Transverse colon (tissue), 4 donors: ENCODE measurements around the gene TNFRSF19. TPM values are rescaled to one million over a fixed set of nuclear protein-coding genes. Genes with fewer than 3 reads are reported as not detected.

ENCODE experiments used
- DNase-seq: peaks from one replicate; pipeline ENCODE4 v3.0.0-alpha.2; 2019
- H3K27ac ChIP-seq, 4 donors: fragments of 200-600 bp; sonication (generic); 2 replicates each; pipeline ENCODE4 v1.5.1; 2016 to 2018; ENCODE audit warnings: inconsistent platforms in 4 of 4
- H3K27me3 ChIP-seq: fragments of 200-600 bp; sonication (generic); 2 replicates; pipeline ENCODE4 v1.5.1; 2017; ENCODE audit warnings: inconsistent platforms
- H3K36me3 ChIP-seq, 4 donors: fragments of 200-600 bp; sonication (generic); 2 replicates each; pipeline ENCODE4 v1.5.1; 2017 to 2019; ENCODE audit warnings: inconsistent platforms in 4 of 4
- H3K4me1 ChIP-seq, 4 donors: fragments of 200-600 bp; sonication (generic); 2 replicates each; pipeline ENCODE4 v1.5.1; 2017 to 2020; ENCODE audit warnings: inconsistent platforms in 4 of 4
- H3K4me3 ChIP-seq, 4 donors: fragments of 200-600 bp; sonication (generic); 1 replicate in 1 of 4; 2 replicates in 3 of 4; pipeline versions ENCODE4 v1.5.1 to v1.6.1; 2017 to 2019; ENCODE audit warnings: inconsistent platforms in 4 of 4
- H3K9me3 ChIP-seq, 2 donors: fragments of 200-600 bp; sonication (generic); 2 replicates each; pipeline ENCODE4 v1.5.1; 2017 to 2019; ENCODE audit warnings: inconsistent platforms in 2 of 2
- CTCF ChIP-seq, 5 experiments: fragments of 200-600 bp in 3 of 5; fragments of 450-650 bp in 2 of 5; sonication (generic) in 3 of 5; IDR thresholded peaks; 1 replicate in 2 of 5; 2 replicates in 3 of 5; pipeline ENCODE4 v1.5.1; 2016 to 2017; ENCODE audit warnings: antibody characterized with exemption in 5 of 5, inconsistent platforms in 3 of 5, mild to moderate bottlenecking in 2 of 5, moderate library complexity in 1 of 5
- EP300 ChIP-seq: sonication (generic); formaldehyde crosslinking; IDR thresholded peaks from one replicate; pipeline ENCODE4 v1.6.1; 2017; ENCODE audit warnings: antibody characterized with exemption, low read depth
- POLR2A ChIP-seq: fragments of 450-650 bp; IDR thresholded peaks from one replicate; pipeline ENCODE4 v1.6.1; 2016; ENCODE audit warnings: antibody characterized with exemption, mild to moderate bottlenecking, moderate library complexity
- POLR2AphosphoS5 ChIP-seq, 3 donors: sonication (generic); formaldehyde crosslinking; IDR thresholded peaks; one replicate each; pipeline ENCODE4 v1.6.1; 2016; ENCODE audit warnings: antibody characterized with exemption in 3 of 3
- WGBS, 2 donors: methylation state at CpG; one replicate each; pipeline ENCODE4 v1.1.5; 2018; ENCODE audit warnings: low coverage in 1 of 2; 5-methylcytosine and 5-hydroxymethylcytosine counted together
- in situ Hi-C, 4 donors: fragments of 200-750 bp; cut with MboI; loops; one replicate each; pipeline versions ENCODE4 v1.15.0 to v1.15.1; 2017; ENCODE audit warnings: low sequenced_read_pairs in 3 of 4, low pct_ligation_motif_present in 1 of 4, low pct_unique_long_range_greater_than_20kb in 1 of 4
- intact Hi-C: fragments of 100-400 bp; cut with DNase I; formaldehyde crosslinking; loops from one replicate; pipeline ENCODE4 v1.15.1; 2023; ENCODE audit warnings: low total_unique reads
- total RNA-seq, 4 donors: library from RNA; depleted of rRNA; stranded (reverse); fragments of >200 nt; gene quantifications; one replicate each; pipeline ENCODE4 v1.1.0, GENCODE V29; 2016

Gene TNFRSF19
- total RNA-seq, 4 donors from 2014 or later = 0.80 to 1.3 (median 0.96) TPM; not detected in 1

- Histone ChIP-seq H3K36me3 (no peaks in the 10 kb centered on the region), H3K9me3 (no peaks in the 10 kb centered on the region), H3K4me3 (peak overlapping the region; percentile 39 to 82 (median 60)), H3K4me1 (peaks cover 0 to 12% (median 4%) of the 10 kb centered on the region in 4 donors), H3K27ac (peak overlapping the region; percentile 66 to 76 (median 74)), H3K27me3 (peaks cover 33% of the 10 kb centered on the region)
- peak; percentile 75 for DNase-seq
- TF ChIP-seq CTCF (IDR thresholded peaks at IDR 0.05) (peak; percentile 39 to 61 (median 49)), POLR2AphosphoS5 (IDR thresholded peaks at IDR 0.05) (no peak)
- in situ Hi-C loops (no loop called here), intact Hi-C loops (no loop called here)
- WGBS, 2 donors = 11 to 30% methylated on average over 6 to 24 of the region's 42 CpGs
Measured at GRCh38 chr13:23578411-23579071, 8.3 kb downstream of the TNFRSF19 start.

- Histone ChIP-seq H3K27ac (peak overlapping the region; percentile 66 to 76 (median 74)), H3K27me3 (peaks cover 33% of the 10 kb centered on the region), H3K4me3 (peak overlapping the region; percentile 53 to 82 (median 60)), H3K4me1 (peaks cover 0 to 12% (median 4%) of the 10 kb centered on the region in 4 donors), H3K9me3 (no peaks in the 10 kb centered on the region), H3K36me3 (no peaks in the 10 kb centered on the region)
- in situ Hi-C loops (no loop called here), intact Hi-C loops (no loop called here)
- peak; percentile 92 for DNase-seq
- 2% methylated on average over 63 of the region's 82 CpGs; no CpG with 5 or more reads in 1 of the 2 donors for WGBS, 2 donors
- no peak for TF ChIP-seq POLR2AphosphoS5 (IDR thresholded peaks at IDR 0.05)
- TF ChIP-seq EP300 = no peak
- no peak for TF ChIP-seq CTCF (IDR thresholded peaks at IDR 0.05)
- TF ChIP-seq POLR2A = no peak
Measured at GRCh38 chr13:23579072-23579895, 9.1 kb downstream of the TNFRSF19 start.

GRCh38 chr13:23579896-23580683 is 9.9 kb downstream of the TNFRSF19 start:
- DNase-seq = no peak
- Histone ChIP-seq H3K4me1 (peaks cover 0 to 12% (median 4%) of the 10 kb centered on the region in 4 donors), H3K9me3 (no peaks in the 10 kb centered on the region), H3K4me3 (peak overlapping the region; percentile 53 to 82 (median 60)), H3K27ac (peak overlapping the region in 2 of 4 donors; percentile 9 to 76), H3K36me3 (no peaks in the 10 kb centered on the region), H3K27me3 (peaks cover 33% of the 10 kb centered on the region)
- TF ChIP-seq POLR2AphosphoS5 (IDR thresholded peaks at IDR 0.05) (no peak), POLR2A (no peak), EP300 (no peak), CTCF (IDR thresholded peaks at IDR 0.05) (no peak)
- in situ Hi-C loops = no loop called here
- 12 to 15% methylated on average over 5 to 22 of the region's 22 CpGs for WGBS, 2 donors
- intact Hi-C loops = no loop called here

GRCh38 chr13:23580684-23581060 is 10.5 kb downstream of the TNFRSF19 start:
- DNase-seq = no peak
- Histone ChIP-seq H3K36me3 (no peaks in the 10 kb centered on the region), H3K27ac (no peak overlapping the region), H3K4me1 (peaks cover 0 to 12% (median 4%) of the 10 kb centered on the region in 4 donors), H3K27me3 (peaks cover 33% of the 10 kb centered on the region), H3K4me3 (no peak overlapping the region), H3K9me3 (no peaks in the 10 kb centered on the region)
- no peak for TF ChIP-seq EP300
- no peak for TF ChIP-seq CTCF (IDR thresholded peaks at IDR 0.05)
- TF ChIP-seq POLR2A = no peak
- TF ChIP-seq POLR2AphosphoS5 (IDR thresholded peaks at IDR 0.05) = no peak
- 67 to 75% methylated on average over 1 of the region's 1 CpG for WGBS, 2 donors
- intact Hi-C loops = no loop called here
- in situ Hi-C loops = no loop called here
